ENCODE results near the gene GOLGA5. TPM values are rescaled to one million over a fixed set of nuclear protein-coding genes. Genes with fewer than 3 reads are reported as not detected.
"Not testable (repeated sequence)": the region's sequence is repeated elsewhere in the genome, so short reads cannot be mapped to it uniquely, and the experiment has no call there.

The GOLGA5 gene
- total and polyA plus RNA-seq, 2 donors (not counting 3 experiments of a cell fraction or from before 2014, with no cell fraction given), result 16.3 to 28.9 TPM

DNA sequence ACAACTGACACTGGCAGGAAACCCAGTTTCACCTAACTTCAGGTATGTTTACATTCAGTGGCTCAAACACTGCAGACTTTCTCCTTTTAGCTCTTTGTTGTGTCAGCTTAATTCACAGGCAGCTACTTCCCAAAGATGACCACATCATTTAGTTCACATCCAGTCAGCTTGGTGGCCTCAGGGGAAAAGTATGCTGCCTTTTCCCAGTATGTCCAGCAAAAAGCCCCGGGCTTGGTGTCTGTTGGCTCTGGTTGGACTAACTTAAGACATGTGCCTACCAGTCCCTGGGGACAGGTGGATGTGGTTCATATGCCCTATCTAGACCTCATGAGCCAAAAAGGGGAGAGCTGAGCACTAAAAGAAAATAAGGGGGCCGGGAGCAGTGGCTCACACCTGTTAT is 56.4 kb downstream of the GOLGA5 start:
- CTCF ChIA-PET, result no interaction called here
- TF ChIP-seq FOS (IDR thresholded peaks at IDR 0.05; ENCODE audit: borderline replicate concordance, insufficient read depth, low read length) (no peak), POLR2AphosphoS5 (IDR thresholded peaks at IDR 0.05; ENCODE audit: insufficient read depth, low read depth, low read length) (no peak), POLR2A (IDR thresholded peaks at IDR 0.05; ENCODE audit: low read depth, low read length) (no peak), EZH2 (IDR thresholded peaks at IDR 0.05; ENCODE audit: borderline replicate concordance, low read depth, low read length, severe bottlenecking) (no peak), GATA2 (IDR thresholded peaks at IDR 0.05; ENCODE audit: insufficient read depth, insufficient read length, low read depth, low read length) (no peak), MYC (IDR thresholded peaks at IDR 0.05; ENCODE audit: low read depth, low read length) (no peak)
- TF ChIP-seq, protein P1, sequence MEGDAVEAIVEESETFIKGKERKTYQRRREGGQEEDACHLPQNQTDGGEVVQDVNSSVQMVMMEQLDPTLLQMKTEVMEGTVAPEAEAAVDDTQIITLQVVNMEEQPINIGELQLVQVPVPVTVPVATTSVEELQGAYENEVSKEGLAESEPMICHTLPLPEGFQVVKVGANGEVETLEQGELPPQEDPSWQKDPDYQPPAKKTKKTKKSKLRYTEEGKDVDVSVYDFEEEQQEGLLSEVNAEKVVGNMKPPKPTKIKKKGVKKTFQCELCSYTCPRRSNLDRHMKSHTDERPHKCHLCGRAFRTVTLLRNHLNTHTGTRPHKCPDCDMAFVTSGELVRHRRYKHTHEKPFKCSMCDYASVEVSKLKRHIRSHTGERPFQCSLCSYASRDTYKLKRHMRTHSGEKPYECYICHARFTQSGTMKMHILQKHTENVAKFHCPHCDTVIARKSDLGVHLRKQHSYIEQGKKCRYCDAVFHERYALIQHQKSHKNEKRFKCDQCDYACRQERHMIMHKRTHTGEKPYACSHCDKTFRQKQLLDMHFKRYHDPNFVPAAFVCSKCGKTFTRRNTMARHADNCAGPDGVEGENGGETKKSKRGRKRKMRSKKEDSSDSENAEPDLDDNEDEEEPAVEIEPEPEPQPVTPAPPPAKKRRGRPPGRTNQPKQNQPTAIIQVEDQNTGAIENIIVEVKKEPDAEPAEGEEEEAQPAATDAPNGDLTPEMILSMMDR (IDR thresholded peaks at IDR 0.05; ENCODE audit: extremely low read depth in 1 of 2, insufficient read depth in 1 of 2, low read depth in 1 of 2, low read length in 2 of 2), result no peak
- H2AFZ ChIP-seq (ENCODE audit: low read depth, low read length), result no peak overlapping the region
- no peaks in the 10 kb centered on the region for H3K9me1 ChIP-seq (replicated peaks; ENCODE audit: control insufficient read depth, extremely low read depth, insufficient read depth, low read length)
- H3K4me2 ChIP-seq (ENCODE audit: insufficient read depth, low read length), result no peak overlapping the region
- FAIRE-seq, result no peak
- intact Hi-C loops (cut with micrococcal nuclease), result no loop called here
- H3K9me3 ChIP-seq (replicated peaks; ENCODE audit: control insufficient read depth, insufficient read depth, low read length), result no peaks in the 10 kb centered on the region
- H3K36me3 ChIP-seq (ENCODE audit: control insufficient read depth in 2 of 2, extremely low read depth in 1 of 2, insufficient read depth in 2 of 2, low read length in 2 of 2), result no peaks in the 10 kb centered on the region
- H4K20me1 ChIP-seq (replicated peaks; ENCODE audit: control insufficient read depth, extremely low read depth, insufficient read depth, low read length), result no peaks in the 10 kb centered on the region
- dilution Hi-C loops (cut with MboI; ENCODE audit: extremely low pct_ligation_motif_present, low sequenced_read_pairs), result no loop called here
- H3K27me3 ChIP-seq (ENCODE audit: control insufficient read depth in 2 of 2, insufficient read depth in 2 of 2, low read length in 2 of 2), result no peaks in the 10 kb centered on the region
- H3K9ac ChIP-seq (replicated peaks; ENCODE audit: extremely low read depth, insufficient read depth, low read length), result no peak overlapping the region
- H3K4me3 ChIP-seq (replicated peaks in 1 of 3; ENCODE audit: insufficient read depth in 1 of 3, low read depth in 1 of 3, low read length in 3 of 3), result no peak overlapping the region
- no peaks in the 10 kb centered on the region for H3K79me2 ChIP-seq (ENCODE audit: control insufficient read depth, insufficient read depth, low read length)
- H3K4me1 ChIP-seq (ENCODE audit: control insufficient read depth, extremely low read depth, insufficient read depth, low read length), result peaks cover 19% of the 10 kb centered on the region
- no peak for DNase-seq (ENCODE audit: low read depth, low spot score)
- POLR2A ChIA-PET, result no interaction called here
- no TSS peak for BruUV-seq (replicated peaks)
- no peak overlapping the region for H3K27ac ChIP-seq (ENCODE audit: insufficient read depth, low read depth, low read length)

DNA sequence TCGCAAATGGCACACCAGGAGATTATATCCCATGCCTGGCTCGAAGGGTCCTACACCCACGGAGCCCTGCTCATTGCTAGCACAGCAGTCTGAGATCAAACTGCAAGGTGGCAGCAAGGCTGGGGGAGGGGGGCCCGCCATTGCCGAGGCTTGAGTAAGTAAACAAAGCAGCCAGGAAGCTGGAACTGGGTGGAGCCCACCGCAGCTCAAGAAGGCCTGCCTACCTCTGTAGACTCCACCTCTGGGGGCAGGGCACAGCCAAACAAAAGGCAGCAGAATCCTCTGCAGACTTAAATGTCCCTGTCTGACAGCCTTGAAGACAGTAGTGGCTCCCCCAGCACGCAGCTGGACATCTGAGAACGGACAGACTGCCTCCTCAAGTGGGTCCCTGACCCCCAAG is 59.0 kb downstream of the GOLGA5 start:
- H3K4me2 ChIP-seq (ENCODE audit: insufficient read depth, low read length); POLR2A ChIA-PET; dilution Hi-C loops (cut with MboI; ENCODE audit: extremely low pct_ligation_motif_present, low sequenced_read_pairs); H4K20me1 ChIP-seq (replicated peaks; ENCODE audit: control insufficient read depth, extremely low read depth, insufficient read depth, low read length); H3K9ac ChIP-seq (replicated peaks; ENCODE audit: extremely low read depth, insufficient read depth, low read length); H3K79me2 ChIP-seq (ENCODE audit: control insufficient read depth, insufficient read depth, low read length); H3K9me3 ChIP-seq (replicated peaks; ENCODE audit: control insufficient read depth, insufficient read depth, low read length); FAIRE-seq; H2AFZ ChIP-seq (ENCODE audit: low read depth, low read length); DNase-seq (ENCODE audit: low read depth, low spot score); H3K27me3 ChIP-seq (ENCODE audit: control insufficient read depth in 2 of 2, insufficient read depth in 2 of 2, low read length in 2 of 2); H3K27ac ChIP-seq (ENCODE audit: insufficient read depth, low read depth, low read length); H3K4me3 ChIP-seq (replicated peaks in 1 of 3; ENCODE audit: insufficient read depth in 1 of 3, low read depth in 1 of 3, low read length in 3 of 3); CTCF ChIA-PET; H3K36me3 ChIP-seq (ENCODE audit: control insufficient read depth in 2 of 2, extremely low read depth in 1 of 2, insufficient read depth in 2 of 2, low read length in 2 of 2); intact Hi-C loops (cut with micrococcal nuclease); BruUV-seq (replicated peaks); H3K9me1 ChIP-seq (replicated peaks; ENCODE audit: control insufficient read depth, extremely low read depth, insufficient read depth, low read length); H3K4me1 ChIP-seq (ENCODE audit: control insufficient read depth, extremely low read depth, insufficient read depth, low read length): not testable (repeated sequence)

Measured in endothelial cell of umbilical vein (primary cell).